ENCODE measurements around the gene ZC3H13.

GRCh38 chr13:45918597-45918996, 133.9 kb downstream of the ZC3H13 start:
- TF ChIP-seq CTCF (IDR thresholded peaks at IDR 0.05; ENCODE audit: low read depth, low read length, poor library complexity, severe bottlenecking): no peak
- no peak for TF ChIP-seq EZH2phosphoT487 (IDR thresholded peaks at IDR 0.05; ENCODE audit: borderline replicate concordance, low read length)

Measured in DOHH2 (cell line).